Measurements from ENCODE around the gene PRR15L.

DNA sequence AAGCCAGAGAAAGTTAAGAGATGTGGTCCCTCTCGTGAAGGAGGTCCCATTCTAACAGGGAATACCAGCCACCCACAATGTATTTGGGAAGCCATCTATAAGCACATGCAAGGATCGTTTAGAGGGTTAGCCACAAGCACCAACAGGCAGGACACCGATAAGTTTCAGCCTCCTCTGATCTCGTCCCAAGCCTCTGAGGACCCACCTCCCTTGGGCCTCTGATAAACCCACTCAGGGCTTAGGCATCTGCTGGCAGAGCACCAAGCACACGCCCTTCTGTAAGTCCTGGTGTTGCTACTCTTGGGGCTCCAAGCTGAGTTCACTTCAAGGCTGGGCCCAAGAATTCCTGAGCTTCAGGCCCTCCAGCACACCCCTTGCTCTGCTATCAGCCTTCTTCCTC, 21.7 kb downstream of the PRR15L start:
- no peak for TF ChIP-seq POLR2A (IDR thresholded peaks at IDR 0.05)
- TF ChIP-seq, protein P1, sequence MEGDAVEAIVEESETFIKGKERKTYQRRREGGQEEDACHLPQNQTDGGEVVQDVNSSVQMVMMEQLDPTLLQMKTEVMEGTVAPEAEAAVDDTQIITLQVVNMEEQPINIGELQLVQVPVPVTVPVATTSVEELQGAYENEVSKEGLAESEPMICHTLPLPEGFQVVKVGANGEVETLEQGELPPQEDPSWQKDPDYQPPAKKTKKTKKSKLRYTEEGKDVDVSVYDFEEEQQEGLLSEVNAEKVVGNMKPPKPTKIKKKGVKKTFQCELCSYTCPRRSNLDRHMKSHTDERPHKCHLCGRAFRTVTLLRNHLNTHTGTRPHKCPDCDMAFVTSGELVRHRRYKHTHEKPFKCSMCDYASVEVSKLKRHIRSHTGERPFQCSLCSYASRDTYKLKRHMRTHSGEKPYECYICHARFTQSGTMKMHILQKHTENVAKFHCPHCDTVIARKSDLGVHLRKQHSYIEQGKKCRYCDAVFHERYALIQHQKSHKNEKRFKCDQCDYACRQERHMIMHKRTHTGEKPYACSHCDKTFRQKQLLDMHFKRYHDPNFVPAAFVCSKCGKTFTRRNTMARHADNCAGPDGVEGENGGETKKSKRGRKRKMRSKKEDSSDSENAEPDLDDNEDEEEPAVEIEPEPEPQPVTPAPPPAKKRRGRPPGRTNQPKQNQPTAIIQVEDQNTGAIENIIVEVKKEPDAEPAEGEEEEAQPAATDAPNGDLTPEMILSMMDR (IDR thresholded peaks at IDR 0.05 in 4 of 5, conservative IDR thresholded peaks at IDR 0.05 in 1 of 5): no peak
